ENCODE measurements around the gene COG8. TPM values are rescaled to one million over a fixed set of nuclear protein-coding genes. Genes with fewer than 3 reads are reported as not detected.
"Not testable (repeated sequence)": the region's sequence is repeated elsewhere in the genome, so short reads cannot be mapped to it uniquely, and the experiment has no call there.

COG8 gene
- total RNA-seq, 3 donors from 2014 or later (not counting 1 experiment from before 2014, with no cell fraction given), result 26.3 to 34.6 (median 29.0) TPM

- intact Hi-C loops (cut with micrococcal nuclease), result no loop called here
- Histone ChIP-seq H3K9me3 (ENCODE audit: control insufficient read depth, insufficient read depth, low read length) (no peaks in the 10 kb centered on the region), H3K27ac (ENCODE audit: low read length) (no peak overlapping the region), H3K4me3 (ENCODE audit: low read length) (no peak overlapping the region), H3K4me1 (ENCODE audit: control insufficient read depth, insufficient read depth, low read length) (no peaks in the 10 kb centered on the region), H3K27me3 (ENCODE audit: control insufficient read depth, insufficient read depth, low read length) (no peaks in the 10 kb centered on the region), H3K36me3 (ENCODE audit: control insufficient read depth, insufficient read depth, low read length) (peaks cover 19% of the 10 kb centered on the region)
- DNase-seq (no peak), ATAC-seq (no peak)
- 93% methylated on average over 1 of the region's 1 CpG for WGBS (ENCODE audit: insufficient coverage)
- TF ChIP-seq CTCF (IDR thresholded peaks at IDR 0.05), result no peak
- H3K36me3 Mint-ChIP-seq, result peaks cover 9% of the 10 kb centered on the region
- H3K27ac Mint-ChIP-seq, result no peak overlapping the region
- H3K4me1 Mint-ChIP-seq, result peaks cover 0 to 2% of the 10 kb centered on the region in 2 donors
- no peak overlapping the region for H3K4me3 Mint-ChIP-seq
- no peaks in the 10 kb centered on the region for H3K9me3 Mint-ChIP-seq
- no peaks in the 10 kb centered on the region for H3K27me3 Mint-ChIP-seq (ENCODE audit: low read depth in 2 of 2)
Measured at GRCh38 chr16:69301187-69301586, 38.2 kb downstream of the COG8 start.

DNA sequence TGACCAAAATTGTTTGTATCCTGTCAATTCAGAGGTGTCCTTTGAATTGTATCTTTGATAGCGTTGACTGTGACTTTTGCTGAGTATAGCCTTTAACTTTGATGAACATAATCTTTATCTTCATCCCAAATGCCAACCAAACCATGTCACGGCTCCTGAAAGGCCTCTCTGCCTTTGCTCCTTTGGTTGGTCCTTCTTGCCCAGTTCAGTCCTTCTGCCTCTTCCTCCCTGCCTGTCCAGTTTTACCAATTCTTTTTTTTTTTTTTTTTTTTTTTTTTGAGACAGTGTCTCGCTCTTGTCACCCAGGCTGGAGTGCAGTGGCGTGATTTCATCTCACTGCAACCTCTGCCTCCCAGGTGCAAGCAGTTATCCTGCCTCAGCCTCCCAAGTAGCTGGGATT, 41.1 kb downstream of the COG8 start:
- Histone ChIP-seq H3K36me3 (ENCODE audit: control insufficient read depth, insufficient read depth, low read length) (peaks cover 22% of the 10 kb centered on the region), H3K4me1 (ENCODE audit: control insufficient read depth, insufficient read depth, low read length) (no peaks in the 10 kb centered on the region), H3K27ac (ENCODE audit: low read length) (no peak overlapping the region), H3K9me3 (ENCODE audit: control insufficient read depth, insufficient read depth, low read length) (no peaks in the 10 kb centered on the region), H3K27me3 (ENCODE audit: control insufficient read depth, insufficient read depth, low read length) (no peaks in the 10 kb centered on the region), H3K4me3 (ENCODE audit: low read length) (no peak overlapping the region)
- Mint-ChIP-seq H3K4me1 (peaks cover 0 to 4% of the 10 kb centered on the region in 2 donors), H3K36me3 (peaks cover 9% of the 10 kb centered on the region), H3K4me3 (no peak overlapping the region), H3K27ac (no peak overlapping the region), H3K27me3 (ENCODE audit: low read depth in 2 of 2) (no peaks in the 10 kb centered on the region), H3K9me3 (no peaks in the 10 kb centered on the region)
- intact Hi-C loops (cut with micrococcal nuclease), result no loop called here
- DNase-seq, result no peak
- ATAC-seq, result no peak
- no peak for TF ChIP-seq CTCF (IDR thresholded peaks at IDR 0.05)
- 98% methylated on average over 4 of the region's 4 CpGs for WGBS (ENCODE audit: insufficient coverage)

DNA sequence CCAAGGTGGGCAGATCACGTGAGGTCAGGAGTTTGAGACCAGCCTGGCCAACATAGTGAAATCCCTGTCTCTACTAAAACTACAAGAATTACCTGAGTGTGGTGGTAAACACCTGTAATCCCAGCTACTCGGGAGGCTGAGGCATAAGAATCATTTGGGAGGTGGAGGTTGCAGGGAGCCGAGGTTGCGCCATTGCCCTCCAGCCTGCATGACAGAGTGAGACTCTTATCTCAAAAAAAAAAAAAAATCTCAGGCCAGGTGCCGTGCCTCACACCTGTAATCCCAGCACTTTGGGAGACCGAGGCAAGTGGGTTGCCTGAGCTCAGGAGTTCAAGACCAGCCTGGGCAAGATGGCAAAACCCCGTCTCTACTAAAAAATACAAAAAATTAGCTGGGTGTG, 42.6 kb downstream of the COG8 start:
- H3K4me3 ChIP-seq (ENCODE audit: low read length); ATAC-seq; H3K27me3 Mint-ChIP-seq (ENCODE audit: low read depth in 2 of 2); intact Hi-C loops (cut with micrococcal nuclease); H3K27ac Mint-ChIP-seq; H3K4me1 Mint-ChIP-seq; H3K27me3 ChIP-seq (ENCODE audit: control insufficient read depth, insufficient read depth, low read length); H3K36me3 Mint-ChIP-seq; H3K27ac ChIP-seq (ENCODE audit: low read length); DNase-seq; H3K4me3 Mint-ChIP-seq; H3K9me3 Mint-ChIP-seq; H3K9me3 ChIP-seq (ENCODE audit: control insufficient read depth, insufficient read depth, low read length); H3K4me1 ChIP-seq (ENCODE audit: control insufficient read depth, insufficient read depth, low read length): not testable (repeated sequence)
- H3K36me3 ChIP-seq (ENCODE audit: control insufficient read depth, insufficient read depth, low read length), result peaks cover 17% of the 10 kb centered on the region
- 98% methylated on average over 5 of the region's 7 CpGs for WGBS (ENCODE audit: insufficient coverage)

DNA sequence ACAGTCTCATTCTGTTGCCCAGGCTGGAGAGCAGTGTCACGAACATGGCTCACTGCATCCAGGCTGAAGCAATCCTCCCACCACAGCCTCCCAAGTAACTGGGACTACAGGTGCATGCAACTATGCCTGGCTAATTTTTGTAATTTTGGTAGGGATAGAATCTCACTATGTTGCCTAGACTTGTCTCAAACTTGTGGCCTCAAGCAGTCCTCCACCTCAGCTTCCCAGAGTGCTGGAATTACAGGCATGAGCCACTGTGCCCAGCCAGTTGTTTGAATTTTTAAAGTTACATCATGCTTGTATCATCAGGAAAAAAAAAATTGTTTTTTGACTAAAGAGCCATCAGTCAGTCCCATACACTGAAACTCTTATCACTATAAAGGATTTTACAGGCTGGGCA, 45.3 kb downstream of the COG8 start:
- intact Hi-C loops (cut with micrococcal nuclease), result no loop called here
- H3K4me3 Mint-ChIP-seq, result no peak overlapping the region
- no peak for ATAC-seq
- no peak for TF ChIP-seq CTCF (IDR thresholded peaks at IDR 0.05)
- Histone ChIP-seq H3K9me3 (ENCODE audit: control insufficient read depth, insufficient read depth, low read length) (no peaks in the 10 kb centered on the region), H3K27ac (ENCODE audit: low read length) (no peak overlapping the region), H3K4me1 (ENCODE audit: control insufficient read depth, insufficient read depth, low read length) (no peaks in the 10 kb centered on the region), H3K27me3 (ENCODE audit: control insufficient read depth, insufficient read depth, low read length) (no peaks in the 10 kb centered on the region), H3K4me3 (ENCODE audit: low read length) (no peak overlapping the region), H3K36me3 (ENCODE audit: control insufficient read depth, insufficient read depth, low read length) (peaks cover 2% of the 10 kb centered on the region)
- H3K27ac Mint-ChIP-seq, result no peak overlapping the region
- no peaks in the 10 kb centered on the region for H3K27me3 Mint-ChIP-seq (ENCODE audit: low read depth in 2 of 2)
- H3K4me1 Mint-ChIP-seq, result peaks cover 0 to 5% of the 10 kb centered on the region in 2 donors
- H3K9me3 Mint-ChIP-seq, result no peaks in the 10 kb centered on the region
- no peaks in the 10 kb centered on the region for H3K36me3 Mint-ChIP-seq
- DNase-seq, result no peak
- 91% methylated on average over 1 of the region's 1 CpG for WGBS (ENCODE audit: insufficient coverage)
